Stimulated activated CD4-positive, alpha-beta T cell treated with anti-CD3 and anti-CD28 coated beads, Interleukin-15, amount 100 ng/mL, for 24 hours (primary cell): ENCODE data around the gene DDX1.
"Not testable (repeated sequence)": the region's sequence is repeated elsewhere in the genome, so short reads cannot be mapped to it uniquely, and the experiment has no call there.

Experiments used
- DNase-seq: peaks from one replicate; pipeline ENCODE4 v3.0.0-alpha.2; 2020

Gene DDX1

DNA sequence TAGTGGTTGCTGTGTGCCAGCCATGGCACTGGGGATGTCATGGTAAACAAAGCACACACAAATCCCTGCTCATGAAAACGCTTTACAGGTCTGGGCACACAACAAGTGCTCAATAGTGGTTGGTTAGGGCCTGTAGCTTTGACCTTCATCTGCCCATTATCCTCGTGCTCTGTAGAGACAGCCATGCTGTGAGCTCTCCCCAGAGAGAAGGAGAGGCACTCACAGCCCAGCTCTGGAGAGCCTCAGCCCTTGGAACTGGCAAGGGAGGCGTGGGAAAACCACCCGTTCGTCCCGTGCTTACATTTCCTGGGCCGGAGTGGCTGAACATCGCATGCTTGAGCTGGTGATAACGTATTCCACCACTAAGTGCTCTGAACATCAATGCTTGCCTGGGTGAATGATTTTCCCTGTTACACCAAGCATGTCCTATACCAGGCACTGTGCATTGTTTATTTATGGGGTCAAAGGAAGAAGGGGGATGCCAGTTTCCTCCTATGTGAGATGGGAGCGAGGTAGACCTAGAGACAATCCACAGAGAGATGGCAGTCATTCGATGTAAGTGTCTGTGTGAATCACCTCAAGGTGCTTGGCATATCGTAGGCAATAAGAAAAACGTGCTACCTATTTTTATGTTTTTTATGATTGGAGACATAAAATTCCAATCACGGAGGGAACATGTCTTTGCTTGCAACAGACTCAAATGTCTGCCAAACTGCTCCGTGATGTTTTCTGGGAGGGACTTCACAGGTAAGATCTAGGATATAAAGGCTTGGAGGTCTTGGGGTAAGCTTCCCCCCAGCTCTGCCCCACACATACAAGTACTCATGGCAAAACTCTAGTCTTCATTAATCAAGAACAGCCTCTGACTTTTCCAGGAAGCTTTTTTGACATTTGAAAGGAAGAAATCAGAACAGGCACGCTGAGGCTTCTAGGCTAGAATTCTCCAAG lies 75.5 kb downstream of the DDX1 start:
- no peak for DNase-seq

DNA sequence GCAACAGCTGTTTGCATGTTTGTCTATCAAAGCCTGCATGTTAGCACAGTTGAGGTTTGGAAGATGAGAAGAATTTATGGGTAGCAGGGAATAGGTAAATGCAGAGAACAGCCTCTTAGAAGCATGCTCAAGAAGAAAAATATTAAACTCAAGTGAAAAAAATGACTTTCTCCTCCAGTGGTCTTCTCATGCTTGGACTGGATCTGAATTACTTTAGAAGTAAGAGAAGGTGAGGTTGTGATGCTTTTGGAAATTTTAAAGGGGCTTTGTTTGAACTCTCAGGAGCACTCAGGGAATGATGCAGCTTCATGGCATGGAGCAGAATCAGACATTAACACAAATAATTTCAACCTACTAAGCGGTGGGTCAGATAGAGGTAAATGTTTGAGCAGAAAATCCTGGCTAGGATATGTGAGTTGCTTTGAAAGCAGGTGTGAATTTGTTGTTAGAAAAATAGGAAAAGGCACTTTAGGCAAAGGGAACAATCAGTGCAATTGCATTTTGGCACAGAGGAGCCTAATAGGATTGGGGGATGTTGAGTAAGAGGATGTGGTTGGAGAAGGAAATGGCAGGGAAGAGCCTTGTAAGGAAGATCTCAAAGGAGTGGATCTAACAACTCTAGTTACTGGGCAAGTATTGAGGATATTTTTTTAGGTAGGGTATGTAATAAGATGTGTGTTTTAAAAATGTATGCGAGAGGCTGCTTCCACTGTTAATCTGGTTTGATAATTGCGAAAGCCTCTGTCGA lies 76.3 kb downstream of the DDX1 start:
- no peak for DNase-seq

DNA sequence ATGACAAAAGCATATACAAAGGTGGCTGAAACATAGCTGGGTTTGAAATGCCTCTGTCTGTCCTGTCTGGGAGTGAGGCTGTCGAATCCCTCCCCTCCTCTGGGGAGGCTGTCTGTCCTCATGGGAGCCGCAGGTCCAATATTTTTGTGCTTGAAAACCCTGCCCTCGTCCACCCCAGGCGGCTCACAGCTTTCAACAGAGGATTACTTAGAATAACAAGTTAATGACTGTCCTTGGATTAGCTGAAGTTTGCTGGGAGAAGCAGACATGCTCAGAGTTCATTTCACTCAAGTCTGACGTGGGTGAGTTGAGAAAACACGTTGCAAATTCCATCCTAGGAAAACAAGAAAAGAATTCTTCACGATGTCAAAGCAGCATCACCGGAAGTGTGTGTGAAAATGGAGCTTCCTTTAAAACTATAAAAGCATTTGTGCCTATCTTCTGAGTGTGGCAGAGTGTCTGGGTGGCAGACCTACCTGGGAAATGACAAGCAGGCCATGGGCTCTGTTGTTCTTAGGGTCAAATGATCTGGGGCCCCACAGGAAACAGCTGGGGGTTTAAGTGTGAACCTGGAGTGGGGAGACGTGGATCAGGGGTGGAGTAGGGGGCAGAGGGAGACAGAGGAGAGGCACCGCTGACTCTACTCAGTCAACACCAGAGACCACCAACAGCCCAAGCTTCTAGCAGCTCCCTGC lies 77.1 kb downstream of the DDX1 start:
- DNase-seq, result no peak

DNA sequence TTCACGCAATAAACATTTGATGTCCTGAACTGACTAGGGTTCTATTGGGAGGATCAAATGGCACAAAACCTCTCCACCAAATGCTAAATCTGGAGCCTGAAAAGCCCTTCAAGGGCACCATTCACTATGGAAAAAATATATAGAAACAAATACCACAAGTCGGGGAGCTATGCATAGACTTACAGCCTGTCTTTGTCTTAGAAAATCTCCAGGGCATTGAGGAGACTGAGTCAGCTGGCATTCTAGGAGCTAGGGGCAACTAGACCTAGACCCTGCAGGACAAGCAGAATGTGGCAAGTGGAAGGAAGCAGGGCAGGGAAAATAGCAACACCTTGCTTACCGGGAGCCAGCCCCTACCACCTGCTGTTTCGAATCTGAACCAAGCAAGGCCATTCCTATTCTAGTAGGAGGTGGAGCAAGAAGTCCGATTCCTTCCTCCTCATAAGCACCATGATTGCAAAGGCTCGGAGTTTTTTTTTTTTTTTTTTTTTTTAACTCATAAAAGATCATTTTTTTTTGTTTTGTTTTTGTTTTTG lies 77.8 kb downstream of the DDX1 start:
- no peak for DNase-seq

DNA sequence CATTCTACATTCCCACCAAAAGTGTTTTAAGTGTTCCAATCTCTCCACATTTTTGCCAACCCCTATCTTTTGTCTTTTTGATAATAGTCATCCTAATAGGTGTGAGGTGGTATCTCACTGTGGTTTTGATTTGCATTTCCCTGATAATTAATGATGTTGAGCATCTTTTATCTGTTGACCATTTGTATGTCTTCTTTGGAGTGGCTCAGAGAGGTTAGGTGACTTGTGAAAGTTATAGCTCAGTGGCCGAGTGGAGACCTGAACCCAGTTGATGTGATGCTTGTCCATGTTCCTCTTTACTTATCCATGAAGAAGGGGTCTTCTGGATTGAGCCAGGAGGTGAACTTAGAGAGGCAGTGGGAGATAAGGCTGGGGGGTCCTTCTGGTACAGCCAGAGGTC lies 78.8 kb downstream of the DDX1 start:
- no peak for DNase-seq

DNA sequence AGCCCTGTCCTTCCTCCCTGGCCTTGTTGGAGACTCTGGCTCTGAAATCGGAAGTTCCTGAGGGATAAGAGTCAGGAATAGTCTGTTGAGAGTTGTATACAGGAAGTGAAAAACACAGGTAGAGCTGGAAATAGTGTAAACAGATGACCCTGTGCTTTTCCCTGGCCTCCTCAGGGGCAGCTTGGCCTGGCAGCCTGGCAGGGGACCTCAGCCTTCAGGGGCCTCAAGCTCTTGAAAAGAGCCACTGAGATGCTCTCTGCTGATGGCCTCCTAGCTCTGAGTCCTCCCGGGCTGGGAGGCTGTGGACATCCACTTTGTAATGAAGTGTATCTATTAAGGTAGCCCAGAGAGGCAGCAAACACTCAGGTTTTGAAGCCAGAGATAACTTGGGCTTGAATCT lies 79.3 kb downstream of the DDX1 start:
- DNase-seq, result no peak

DNA sequence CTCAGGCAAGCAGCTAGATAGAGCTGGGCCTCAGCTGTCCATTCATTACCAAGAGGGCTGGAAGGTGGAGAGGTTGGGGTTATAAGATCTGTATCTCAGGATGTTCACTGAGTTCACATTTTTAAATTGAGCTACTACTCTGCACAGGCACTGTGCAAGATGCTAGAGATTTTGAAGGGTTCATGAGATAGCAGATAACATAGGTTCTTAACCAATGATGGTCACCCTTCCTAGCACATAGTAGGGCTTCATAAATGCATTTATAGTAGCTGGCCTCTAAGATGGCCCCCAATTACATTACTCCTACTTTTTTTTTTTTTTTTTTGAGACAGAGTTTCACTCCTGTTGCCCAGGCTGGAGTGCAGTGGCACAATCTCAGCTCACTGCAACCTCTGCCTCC lies 79.7 kb downstream of the DDX1 start:
- DNase-seq, result no peak

DNA sequence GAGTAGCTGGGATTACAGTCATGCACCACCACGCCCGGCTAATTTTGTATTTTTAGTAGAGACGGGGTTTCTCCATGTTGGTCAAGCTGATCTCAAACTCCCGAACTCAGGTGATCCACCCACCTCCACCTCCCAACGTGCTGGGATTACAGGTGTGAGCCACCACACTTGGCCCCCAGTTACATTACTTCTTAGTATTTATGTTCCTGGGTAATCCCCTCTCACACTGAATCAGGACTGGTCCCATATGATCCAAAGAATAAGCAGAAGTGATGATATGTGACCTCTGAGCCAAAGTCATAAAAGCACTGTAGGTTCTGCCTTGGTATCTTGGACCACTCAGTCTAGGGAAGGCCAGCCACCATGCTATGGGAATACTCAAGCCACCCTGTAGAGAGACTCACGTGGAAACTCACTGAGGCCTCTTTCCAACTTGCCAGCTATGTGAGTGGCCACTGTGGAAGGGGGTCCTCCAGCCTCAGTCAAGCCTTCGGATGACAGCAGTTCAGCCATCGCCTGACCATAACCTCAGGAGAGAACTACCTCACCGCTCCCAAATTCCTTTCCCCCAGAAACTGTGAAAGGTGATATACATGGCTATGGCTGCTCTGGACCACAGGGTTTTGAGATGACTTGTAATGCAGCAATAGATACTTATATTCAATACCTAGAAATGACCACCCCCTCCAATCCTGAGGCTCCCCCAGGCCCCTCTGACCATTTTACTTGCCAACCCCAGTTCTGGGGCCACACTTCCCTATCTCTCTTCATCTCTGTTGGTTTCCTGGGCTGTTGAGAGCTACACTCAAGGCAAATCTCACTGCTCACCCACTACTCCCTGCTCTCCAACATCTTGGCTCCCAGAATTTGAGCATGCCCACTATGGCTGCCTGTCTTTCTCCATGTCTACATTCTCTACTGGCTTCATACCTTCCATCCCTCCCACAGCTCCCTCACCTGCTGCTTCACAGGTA lies 80.5 kb downstream of the DDX1 start:
- DNase-seq, result no peak

DNA sequence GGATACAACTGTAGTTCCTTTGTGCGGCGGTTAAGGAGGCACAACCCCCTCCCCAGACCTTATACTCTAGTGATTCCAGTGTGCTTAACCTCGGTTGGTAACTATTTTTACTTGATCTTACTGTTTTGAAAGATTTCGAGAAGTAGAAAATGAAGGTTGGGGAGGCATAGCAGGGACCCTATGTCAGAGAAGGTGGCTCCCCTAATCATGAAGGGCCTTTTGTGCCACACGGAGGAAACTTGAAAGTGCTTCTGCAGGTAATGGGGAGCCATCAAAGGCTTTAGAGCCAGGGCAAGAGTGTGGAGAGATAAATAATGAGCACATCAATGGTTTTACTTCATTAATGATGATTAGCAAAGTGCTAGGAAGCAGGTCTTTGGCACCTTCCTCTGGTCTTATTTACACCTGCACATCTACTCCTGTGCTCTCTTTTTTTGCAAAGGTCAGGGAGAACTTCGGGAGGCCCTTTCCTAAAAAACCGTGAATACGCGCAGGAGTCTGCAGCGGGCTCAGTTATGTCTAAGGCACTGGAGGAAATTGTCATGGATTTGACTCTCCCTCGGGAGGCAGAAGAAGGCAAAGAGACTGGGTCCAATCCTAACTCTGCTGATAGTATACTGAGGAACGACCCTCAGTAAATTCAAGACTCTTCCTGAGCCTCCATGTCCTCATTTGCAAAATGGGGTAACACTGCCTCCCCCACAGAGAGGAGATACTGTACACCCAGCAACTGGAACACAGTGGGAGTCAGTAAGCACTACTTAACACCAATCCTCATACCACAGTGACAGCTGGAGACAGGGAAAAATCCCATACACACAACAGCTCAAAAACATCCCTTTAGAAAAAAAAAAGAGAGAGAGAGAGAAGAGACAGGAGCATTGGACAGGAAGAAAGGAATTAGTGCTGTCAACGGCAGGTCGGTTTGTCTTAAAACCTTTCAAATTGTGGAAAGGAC lies 81.6 kb downstream of the DDX1 start:
- no peak for DNase-seq

DNA sequence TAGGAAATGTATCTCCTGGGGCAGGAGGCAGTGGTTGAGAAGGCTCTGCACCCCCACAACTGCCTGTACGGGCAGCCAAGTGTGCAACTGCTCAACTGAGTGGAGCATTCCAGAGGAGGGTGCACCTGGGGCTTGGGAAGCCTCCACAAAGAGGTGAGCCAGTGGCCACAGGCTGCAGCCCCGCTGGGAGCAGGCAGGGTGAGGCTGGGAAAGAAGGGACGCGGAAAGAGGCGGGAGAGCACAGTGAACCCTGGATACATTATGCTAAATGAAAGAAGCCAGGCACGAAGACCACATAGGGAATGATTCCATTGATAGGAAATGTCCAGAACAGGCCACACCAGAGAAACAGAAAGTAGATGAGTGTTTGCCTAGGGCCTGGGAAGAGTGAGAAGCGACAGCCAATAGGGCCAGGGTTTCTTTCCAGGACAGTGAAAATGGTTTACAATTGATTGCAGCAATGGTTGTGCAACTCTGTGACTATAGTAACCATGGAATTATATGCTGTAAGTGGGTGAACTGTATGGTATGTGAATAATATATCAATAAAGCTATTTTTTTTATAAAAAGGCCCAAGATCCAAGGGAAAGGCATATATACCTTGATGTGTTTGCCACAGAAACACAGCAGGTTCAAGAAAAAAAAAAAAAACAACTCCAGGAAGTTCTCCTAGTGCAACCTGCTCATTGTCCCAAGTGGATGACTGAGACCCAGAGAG lies 82.4 kb downstream of the DDX1 start:
- no peak for DNase-seq

DNA sequence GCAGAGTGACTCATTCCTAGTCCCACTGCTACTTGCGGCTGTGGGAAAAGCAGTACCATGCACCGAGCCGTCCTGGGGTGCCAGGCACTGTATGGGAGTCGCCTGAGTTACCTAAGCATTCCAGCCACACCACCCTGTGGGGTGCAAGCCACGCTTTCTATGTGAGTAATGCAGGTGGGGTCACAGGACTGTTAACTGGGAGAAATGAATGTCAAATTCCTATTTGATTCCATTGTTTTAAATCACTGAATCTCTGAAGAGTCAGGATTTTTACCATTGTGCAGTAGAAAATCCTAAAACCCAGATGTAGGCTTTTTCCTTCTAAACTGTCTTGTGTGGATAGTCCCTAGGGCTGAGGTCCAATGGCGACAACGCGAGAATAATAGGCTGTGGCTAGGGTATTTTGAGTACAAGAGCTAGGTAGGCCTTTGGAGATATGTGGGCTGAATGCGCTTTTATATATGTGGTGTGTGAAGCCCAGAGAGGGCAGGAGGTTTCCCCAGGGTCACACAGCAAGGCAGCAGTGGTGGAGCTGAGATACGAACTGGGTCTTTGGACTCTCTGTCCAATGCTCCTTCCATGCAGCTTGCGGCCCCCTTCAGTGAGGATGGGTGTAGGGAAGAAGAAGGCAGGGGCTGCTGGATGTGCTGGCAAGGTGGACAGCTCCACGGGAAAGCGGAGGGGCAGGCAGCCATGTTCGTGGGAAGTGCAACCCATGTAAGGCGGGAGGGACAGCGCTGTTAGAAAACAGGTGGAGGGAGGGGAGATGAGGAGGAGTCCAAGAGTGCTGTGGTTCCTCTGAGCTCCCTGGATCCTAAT lies 83.2 kb downstream of the DDX1 start:
- DNase-seq, result no peak

DNA sequence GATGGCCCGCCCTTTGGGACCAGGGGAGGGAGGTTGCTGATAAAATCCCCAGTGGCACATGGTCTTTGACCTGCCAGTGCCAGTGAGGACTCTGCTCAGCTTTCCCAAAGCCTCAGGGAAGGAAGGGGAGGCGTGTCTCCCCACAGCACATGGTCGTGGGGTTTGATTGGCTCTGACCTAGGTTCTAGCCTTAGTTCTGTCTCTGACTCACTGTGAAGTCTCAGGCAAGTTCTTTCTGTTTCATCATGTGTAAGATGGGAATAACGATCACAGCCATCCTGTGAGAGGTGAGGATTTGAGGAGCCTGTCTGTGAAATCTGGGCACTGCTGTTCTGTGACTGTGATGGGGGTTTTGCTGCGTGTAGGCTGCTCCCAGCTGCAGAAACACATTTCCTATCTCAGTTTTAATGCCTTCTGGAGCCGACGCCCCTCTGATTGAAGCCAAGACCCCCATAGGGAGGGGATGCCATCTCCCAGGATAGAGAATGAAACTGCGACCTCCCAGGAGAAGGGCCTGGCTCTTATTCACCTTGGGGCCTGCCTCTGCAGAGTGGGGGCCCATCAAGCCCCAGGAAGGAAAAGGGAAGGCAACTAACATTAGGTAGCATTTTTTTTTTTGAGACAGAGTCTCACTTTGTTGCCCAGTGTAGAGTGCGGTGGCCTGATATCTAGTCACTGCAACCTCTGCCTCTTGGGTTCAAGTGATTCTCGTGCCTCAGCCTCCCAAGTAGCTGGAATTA lies 84.0 kb downstream of the DDX1 start:
- DNase-seq, result no peak

DNA sequence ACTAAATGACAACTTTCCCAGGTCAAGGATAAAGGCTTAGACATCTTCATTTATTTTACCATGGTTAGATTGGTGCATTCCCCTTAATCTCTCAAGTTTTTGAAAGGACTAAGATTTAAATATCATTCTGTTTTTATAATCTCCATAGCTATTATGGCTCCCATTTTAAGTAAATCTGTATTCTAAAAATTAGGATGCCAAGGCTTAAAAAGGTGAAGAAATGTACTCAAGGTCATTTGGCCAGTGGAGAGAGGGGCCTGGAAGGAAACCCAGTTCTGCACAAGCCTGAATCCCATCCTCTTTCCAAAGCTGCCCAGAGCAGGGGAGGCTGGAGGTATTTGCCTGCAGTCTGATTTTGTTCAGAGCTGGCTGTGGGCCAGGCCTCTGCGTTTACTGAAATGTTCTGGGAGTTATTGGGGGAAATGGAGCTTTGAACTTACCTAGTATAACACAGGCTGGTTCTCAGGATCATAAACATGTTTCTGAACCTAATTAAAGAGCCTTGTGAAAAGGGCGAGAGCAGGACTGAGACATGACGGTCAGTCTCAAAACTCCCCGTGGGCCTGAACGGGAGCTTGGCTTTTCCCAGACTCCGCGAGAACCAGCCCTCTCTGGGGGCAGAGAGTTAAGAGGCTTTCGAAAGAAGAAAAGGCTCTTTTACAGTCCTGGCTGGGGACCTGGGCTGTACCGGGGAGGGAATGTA lies 85.6 kb downstream of the DDX1 start:
- DNase-seq, result no peak

DNA sequence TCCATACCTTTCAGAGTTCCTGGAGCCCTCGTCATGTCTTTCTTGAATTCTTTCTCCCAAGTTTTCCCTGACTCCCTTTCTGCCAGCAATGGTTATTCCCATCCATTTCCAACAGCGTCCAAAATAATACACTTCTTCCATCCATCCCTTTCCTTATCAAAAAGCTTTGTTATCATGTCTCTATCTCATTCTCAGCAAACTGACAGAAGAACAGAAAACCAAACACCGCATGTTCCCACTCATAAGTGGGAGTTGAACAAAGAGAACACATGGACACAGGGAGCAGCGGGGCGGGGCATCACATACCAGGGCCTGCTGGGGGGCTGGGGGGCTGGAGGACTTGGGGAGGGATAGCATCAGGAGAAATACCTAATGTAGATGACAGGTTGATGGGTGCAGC lies 86.7 kb downstream of the DDX1 start:
- DNase-seq, result no peak

DNA sequence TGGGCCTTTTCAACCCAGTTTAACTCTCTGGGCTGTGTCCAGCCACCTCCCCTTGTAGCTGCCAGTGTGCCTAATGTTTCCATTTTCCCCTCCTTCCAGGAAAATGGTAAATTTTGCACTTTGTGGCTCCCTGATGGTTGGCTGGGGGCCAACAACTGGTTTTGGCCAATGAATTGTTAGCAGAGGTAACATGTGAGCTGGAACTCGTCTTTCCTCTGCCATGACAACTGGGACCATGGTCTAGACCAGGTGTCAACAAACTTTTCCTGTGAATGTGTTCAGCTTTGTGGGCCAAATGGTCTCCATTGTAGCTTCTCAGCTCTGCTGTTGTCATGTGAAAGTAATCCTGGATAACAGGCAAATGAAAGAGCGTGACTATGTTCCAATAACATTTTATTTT lies 87.2 kb downstream of the DDX1 start:
- no peak for DNase-seq

DNA sequence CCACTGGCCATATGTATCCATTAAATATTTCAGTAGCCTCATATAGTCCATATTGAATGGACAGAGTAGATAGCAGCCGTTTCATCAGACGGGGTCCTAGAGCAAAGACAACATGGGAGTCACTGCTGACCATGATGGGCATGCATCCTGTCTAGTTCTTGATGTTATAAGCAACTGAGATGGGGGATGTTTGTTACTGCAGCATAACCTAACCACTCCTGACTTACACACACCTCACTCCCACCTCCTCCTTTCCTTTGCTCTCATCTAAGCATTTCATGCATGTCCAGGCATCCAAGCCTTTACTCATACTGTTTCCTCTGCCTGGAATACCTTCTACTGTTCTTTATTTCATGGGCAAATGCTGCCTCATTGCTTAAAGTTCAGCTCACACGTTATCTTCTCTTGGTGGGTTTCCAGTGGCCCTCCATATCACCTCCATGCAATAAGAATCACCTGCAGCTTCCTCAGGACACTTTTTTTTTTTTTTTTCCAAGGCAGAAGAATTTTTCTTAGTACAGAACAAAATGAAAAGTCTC lies 87.8 kb downstream of the DDX1 start:
- DNase-seq, result no peak

DNA sequence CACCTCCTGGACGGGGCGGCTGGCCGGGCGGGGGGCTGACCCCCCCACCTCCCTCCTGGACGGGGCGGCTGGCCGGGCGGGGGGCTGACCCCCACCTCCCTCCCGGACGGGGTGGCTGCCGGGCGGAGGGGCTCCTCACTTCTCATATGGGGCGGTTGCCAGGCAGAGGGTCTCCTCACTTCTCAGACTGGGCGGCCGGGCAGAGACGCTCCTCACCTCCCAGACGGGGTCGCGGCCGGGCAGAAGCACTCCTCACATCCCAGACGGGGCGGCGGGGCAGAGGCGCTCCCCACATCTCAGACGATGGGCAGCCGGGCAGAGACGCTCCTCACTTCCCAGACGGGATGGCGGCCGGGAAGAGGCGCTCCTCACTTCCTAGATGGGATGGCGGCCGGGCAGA lies 88.5 kb downstream of the DDX1 start:
- DNase-seq, result not testable (repeated sequence)
